Measurements from ENCODE around the gene RIC8B.
A peak's percentile ranks its signal among the peaks of the same experiment; 100 is the strongest.

RIC8B gene

GRCh38 chr12:106865683-106866082 is 91.2 kb downstream of the RIC8B start:
- no peak for DNase-seq (ENCODE audit: low spot score)
- no peak for FAIRE-seq

- FAIRE-seq (no peak), DNase-seq (ENCODE audit: low spot score) (no peak)
These were observed 92.1 kb downstream of the RIC8B start for GRCh38 chr12:106866426-106867080.

DNA sequence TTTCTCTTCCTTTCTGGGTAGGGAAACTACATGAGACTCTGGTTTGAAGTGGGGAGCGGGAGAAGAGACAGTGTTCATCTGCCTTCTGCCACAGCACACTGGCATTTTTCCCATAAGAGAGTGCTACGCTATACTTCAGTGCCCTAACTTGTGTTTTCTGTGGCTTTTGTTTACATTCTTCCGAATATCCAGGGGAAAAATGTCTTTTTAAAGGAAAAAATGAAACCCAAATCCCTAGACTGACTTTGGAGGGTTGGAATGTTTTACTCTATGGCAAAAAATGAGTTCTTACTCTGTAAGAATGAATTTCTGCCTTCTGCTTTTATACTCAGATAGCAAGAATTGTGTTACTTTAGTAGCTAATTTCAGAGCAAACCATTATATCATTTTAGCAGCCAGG is 93.2 kb downstream of the RIC8B start:
- DNase-seq (ENCODE audit: low spot score) (no peak), FAIRE-seq (no peak)

GRCh38 chr12:106868982-106869700 is 94.7 kb downstream of the RIC8B start:
- no peak for DNase-seq (ENCODE audit: low spot score)
- FAIRE-seq = no peak

DNA sequence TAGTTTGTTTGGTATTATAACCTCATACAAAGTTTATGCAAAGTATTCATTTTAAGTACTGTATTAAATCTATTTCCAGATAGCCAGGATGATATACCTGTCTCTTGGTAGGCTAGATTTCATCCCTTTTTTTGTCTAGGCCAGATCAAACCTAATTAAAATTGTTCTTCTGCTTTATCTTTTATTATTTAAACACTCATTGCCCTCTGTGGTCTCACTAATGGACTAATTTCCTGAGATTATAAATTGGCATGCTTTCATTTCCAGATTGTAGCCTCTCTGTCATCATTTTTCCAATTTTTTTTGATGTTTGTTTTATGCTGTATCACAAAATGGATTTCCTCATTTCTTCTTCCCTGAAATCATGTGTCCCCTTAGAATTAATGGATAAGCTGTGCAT is 95.6 kb downstream of the RIC8B start:
- FAIRE-seq (no peak), DNase-seq (ENCODE audit: low spot score) (no peak)

- FAIRE-seq (no peak), DNase-seq (ENCODE audit: low spot score) (peak; percentile 14)
These were observed 97.0 kb downstream of the RIC8B start for GRCh38 chr12:106871477-106871876.

DNA sequence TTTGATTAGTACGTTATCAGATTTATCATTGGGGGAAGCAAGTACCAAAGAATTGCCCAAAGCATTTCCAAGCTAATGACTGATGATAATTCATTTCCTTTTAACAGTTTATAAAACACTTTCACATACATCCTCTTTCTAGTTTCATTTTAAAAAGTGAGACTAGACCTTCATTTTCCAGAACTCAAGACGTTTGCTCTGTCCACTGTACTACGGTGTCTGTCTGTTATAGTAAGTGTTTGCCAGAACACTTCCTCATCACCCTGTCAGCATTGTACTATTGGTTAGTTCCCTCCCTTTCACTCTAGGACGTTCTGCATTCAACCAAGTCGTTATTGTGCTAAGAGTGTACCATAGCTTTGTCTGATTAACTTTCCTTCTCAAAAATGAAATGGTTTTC is 99.5 kb downstream of the RIC8B start:
- FAIRE-seq (no peak), DNase-seq (ENCODE audit: low spot score) (no peak)

- FAIRE-seq (no peak), DNase-seq (ENCODE audit: low spot score) (no peak)
These were observed 104.3 kb downstream of the RIC8B start for GRCh38 chr12:106878804-106879203.

DNA sequence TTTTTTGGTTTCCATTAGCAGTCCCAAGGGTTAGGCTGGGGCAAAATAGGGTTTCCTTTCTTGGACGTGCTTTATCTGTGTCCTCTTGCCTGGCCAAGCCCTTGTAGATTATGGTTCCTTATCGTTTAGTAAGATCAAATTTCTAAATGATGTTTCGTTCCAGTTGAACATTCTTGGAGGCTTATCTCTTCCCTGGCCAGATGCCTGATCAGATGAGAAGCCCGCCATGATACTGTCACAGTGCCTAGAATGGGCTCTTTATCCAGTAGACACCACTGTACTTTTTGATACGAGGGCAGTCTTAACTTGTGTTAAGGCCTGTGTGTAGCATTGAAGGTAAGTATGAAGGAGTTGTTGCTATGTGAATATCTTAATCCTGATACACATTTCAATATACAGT is 105.1 kb downstream of the RIC8B start:
- no peak for FAIRE-seq
- DNase-seq (ENCODE audit: low spot score) = no peak

- DNase-seq (ENCODE audit: low spot score) = no peak
- FAIRE-seq = no peak
These were observed 108.9 kb downstream of the RIC8B start for GRCh38 chr12:106883426-106883825.

DNA sequence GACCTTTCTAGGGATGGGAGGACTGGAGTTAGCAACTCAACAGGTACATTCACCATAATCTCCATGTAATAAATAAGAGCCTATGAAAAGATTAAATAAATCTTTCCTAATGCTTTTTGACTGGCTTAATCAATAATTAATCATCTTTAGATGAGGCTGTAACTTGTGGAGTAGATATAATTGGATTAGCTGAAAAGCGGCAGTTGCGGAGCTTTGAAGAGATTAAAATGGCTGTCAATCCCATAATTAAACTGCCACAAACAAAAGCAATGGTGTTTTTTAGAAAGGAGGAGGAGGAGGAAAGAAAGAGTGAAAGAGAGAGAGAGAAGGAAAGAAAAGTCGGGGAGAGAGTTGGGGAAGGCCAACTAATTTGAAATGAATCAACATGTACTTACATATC is 110.5 kb downstream of the RIC8B start:
- DNase-seq (ENCODE audit: low spot score) (no peak), FAIRE-seq (no peak)

DNA sequence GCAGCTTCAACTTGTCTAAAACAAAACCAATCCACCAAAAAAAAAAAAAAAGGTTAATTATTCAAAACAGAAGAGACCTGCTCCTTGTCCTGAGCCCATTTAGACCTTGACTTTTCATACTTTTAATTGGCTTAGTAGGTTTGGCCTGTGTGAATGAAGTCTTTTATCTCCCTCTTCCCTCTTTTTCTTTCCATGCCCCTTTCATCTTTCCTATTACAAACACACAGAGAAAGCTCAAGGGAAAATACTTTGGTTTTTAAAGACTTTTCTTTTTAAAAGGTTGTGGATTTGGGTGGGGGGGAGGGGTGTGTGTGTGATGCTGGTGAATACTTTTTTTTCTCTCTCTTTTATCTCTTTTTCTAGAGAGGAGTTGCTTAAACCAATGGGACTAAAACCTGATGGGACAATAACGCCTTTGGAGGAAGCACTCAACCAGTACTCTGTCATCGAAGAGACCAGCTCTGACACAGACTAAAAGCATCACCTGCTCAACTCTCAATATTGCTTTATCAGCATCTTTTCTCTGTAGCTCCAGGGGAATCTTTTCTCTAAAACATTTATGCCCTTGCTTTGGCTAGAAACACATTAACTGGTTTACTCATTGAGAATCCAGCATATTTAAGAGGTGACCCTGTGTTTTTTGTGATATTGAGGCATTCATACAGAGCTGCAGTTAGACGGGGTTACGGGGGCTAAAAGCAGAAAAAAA is 111.2 kb downstream of the RIC8B start:
- FAIRE-seq (no peak), DNase-seq (ENCODE audit: low spot score) (no peak)

DNA sequence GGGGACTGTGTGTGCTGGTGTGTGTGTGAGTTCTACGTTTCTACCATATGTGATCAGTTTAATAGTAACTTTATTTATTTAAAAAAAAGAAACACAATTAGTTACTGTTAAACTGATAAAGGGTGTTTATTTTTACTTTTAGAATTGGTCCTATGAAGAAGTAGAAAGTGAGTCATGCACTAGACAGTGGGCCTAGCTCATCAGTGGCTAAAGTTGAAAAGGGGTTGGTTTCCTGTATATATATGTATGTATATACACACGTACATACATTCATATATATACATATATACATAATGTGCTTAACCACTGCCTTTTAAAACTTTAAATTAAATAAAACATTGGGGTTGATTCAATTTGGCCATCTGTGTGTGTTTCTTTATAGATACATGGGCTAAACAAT is 112.5 kb downstream of the RIC8B start:
- FAIRE-seq = no peak
- DNase-seq (ENCODE audit: low spot score) = no peak

- DNase-seq (ENCODE audit: low spot score) (no peak), FAIRE-seq (no peak)
These were observed 114.0 kb downstream of the RIC8B start for GRCh38 chr12:106888348-106888970.

DNA sequence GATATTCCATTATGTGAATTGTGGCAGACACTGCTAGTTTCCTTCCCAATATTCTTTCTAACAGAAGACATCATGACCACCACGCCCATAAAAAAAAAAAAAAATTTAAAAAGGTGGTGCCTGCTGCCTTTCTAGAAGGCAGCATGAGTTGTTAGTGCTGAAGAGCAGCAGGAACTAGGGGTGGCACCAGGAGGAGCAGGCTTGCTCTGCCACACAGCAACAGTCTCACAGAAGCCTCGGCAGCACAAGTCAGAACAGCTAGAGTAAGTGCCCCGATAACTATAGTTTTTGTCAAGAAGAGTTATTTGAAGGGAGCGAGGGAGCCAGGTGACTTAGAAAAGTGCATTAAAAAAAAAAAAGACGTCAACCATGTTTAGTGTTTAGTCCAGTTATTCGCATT is 114.8 kb downstream of the RIC8B start:
- no peak for FAIRE-seq

GRCh38 chr12:106889950-106890626 is 115.6 kb downstream of the RIC8B start:
- no peak for FAIRE-seq
- DNase-seq (ENCODE audit: low spot score) = no peak

More for the DNA sequence above, 114.8 kb downstream of the RIC8B start:
- DNase-seq (ENCODE audit: low spot score) = no peak

- DNase-seq (ENCODE audit: low spot score) (no peak), FAIRE-seq (no peak)
These were observed 117.6 kb downstream of the RIC8B start for GRCh38 chr12:106892075-106892474.

GRCh38 chr12:106893451-106893850 is 119.0 kb downstream of the RIC8B start:
- FAIRE-seq (no peak), DNase-seq (ENCODE audit: low spot score) (no peak)

DNA sequence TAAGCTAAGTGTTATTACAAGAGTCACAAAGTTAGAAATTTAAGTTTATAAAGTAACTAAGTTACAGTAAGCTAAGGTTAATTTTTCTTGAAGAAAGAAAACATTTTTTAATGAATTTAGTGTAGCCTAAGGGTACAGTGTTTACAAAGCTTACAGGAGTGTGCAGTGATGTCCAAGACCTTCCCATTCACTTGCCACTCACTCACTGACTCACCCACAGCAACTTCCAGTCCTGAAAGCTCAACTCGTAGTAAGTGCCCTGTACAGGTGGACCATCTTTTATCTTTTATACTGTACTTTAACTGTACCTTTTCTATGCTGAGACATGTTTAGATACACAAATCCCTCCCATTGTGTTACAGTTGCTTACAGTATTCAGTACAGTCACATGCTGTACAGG is 120.3 kb downstream of the RIC8B start:
- no peak for DNase-seq (ENCODE audit: low spot score)
- FAIRE-seq = no peak

DNA sequence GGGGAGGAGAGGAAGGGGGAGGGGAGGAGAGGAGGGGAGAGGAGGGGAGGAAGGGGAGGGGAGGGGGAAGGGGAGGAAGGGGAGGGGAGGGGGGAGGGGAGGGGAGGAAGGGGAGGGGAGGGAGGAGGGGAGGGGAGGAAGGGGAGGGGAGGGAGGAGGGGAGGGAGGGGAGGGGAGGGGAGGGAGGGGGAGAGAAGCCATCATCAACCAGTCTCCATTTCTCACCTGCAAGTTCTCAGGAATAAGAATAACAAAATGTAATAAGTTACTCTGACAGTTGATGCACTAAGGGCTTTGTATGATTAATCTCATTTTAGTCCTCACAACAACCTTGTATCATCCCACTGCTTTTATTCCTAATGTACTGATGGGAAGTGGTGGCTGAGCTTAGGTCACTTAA is 122.1 kb downstream of the RIC8B start:
- no peak for DNase-seq (ENCODE audit: low spot score)
- no peak for FAIRE-seq

- FAIRE-seq (no peak), DNase-seq (ENCODE audit: low spot score) (no peak)
These were observed 122.6 kb downstream of the RIC8B start for GRCh38 chr12:106897082-106897481.
